ENCODE data around the gene HECTD4.

- TF ChIP-seq POLR2A (IDR thresholded peaks at IDR 0.05) = no peak
- no peak for TF ChIP-seq CTCF (IDR thresholded peaks at IDR 0.05)
Observed at GRCh38 chr12:112393328-112393727, 11.1 kb upstream of the HECTD4 start.
